HG03097 (cell line): Measurements from ENCODE around the gene SPATA17.
"Not testable (repeated sequence)": the region's sequence is repeated elsewhere in the genome, so short reads cannot be mapped to it uniquely, and the experiment has no call there.

Experiments used
- ATAC-seq: cut with Tn5 transposase; IDR thresholded peaks from one replicate; pipeline ENCODE4 v1.9.1; 2021; ENCODE audit not compliant: unreplicated experiment, low FRiP score

Gene SPATA17

GRCh38 chr1:217674028-217674729, 43.0 kb downstream of the SPATA17 start:
- ATAC-seq, result no peak

GRCh38 chr1:217681806-217682205, 50.7 kb downstream of the SPATA17 start:
- ATAC-seq, result no peak

DNA sequence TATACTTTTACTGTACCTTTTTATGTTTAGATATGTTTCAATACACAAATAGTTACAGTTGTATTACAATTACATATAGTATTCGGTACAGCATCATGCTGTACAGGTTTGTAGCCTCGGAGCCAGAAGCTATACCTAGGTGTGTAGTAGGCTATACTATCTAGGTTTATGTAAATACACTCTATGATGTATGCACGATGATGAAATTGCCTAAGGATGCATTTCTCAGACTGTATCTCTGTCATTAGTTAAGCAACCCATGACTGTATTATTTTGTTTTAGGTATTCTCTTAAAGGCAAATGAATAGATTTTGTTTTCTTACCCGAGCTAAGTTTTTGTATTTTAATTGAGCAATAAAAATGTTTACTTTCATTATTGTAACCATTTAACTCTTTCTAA, 56.4 kb downstream of the SPATA17 start:
- ATAC-seq, result no peak

- ATAC-seq, result not testable (repeated sequence)
Observed at GRCh38 chr1:217696140-217696539, 65.0 kb downstream of the SPATA17 start.

DNA sequence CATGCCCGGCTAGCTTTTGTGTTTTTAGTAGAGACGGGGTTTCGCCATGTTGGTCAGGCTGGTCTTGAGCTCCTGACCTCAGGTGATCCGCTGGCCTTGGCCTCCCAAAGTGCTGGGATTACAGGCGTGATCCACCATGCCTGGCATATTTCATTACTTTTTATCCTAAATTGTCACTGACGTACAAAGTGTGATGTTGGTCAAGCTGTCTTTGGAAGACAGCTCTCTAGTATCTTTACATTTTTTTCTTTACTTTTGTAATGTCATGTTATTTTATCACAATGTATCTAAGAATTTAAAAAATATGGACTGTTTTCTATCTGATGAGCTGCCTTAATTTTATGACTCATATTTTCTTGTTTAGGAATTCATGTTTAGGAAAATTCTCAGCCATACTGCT, 72.2 kb downstream of the SPATA17 start:
- no peak for ATAC-seq

DNA sequence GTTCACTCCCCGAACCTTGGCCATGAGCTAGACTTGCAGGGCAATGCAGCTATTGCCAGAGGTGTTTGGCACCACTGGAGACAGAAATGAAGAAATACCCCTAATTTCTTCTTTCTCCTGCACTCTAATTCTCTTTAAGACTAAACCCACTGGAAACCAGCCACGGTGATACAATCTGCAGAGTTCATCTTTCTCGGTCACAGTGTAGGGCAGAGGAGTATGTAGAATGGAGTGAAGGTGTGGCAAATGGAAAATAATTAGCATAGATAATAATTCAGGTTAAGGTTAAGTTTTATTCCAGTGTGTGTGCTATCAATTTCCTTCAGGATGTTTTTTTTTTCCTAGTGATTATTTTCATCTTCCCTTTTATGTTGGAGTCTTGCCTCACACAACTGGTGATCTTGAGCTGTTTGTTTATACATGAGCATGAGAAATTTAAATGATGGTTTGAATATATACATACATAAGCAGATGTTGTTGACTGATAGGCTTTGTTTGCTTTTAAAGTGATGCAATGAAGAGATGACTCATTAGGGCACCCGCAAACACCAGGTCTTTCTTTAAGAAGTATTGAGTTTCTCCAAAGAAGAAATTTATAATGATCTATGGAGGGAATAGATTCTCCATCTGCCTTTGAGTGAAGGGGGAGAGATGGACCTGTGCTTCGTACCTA, 81.9 kb downstream of the SPATA17 start:
- ATAC-seq, result no peak

GRCh38 chr1:217715681-217716080, 84.5 kb downstream of the SPATA17 start:
- no peak for ATAC-seq

GRCh38 chr1:217717959-217718358, 86.8 kb downstream of the SPATA17 start:
- no peak for ATAC-seq

GRCh38 chr1:217718873-217719272, 87.7 kb downstream of the SPATA17 start:
- no peak for ATAC-seq

GRCh38 chr1:217721692-217722091, 90.5 kb downstream of the SPATA17 start:
- no peak for ATAC-seq

DNA sequence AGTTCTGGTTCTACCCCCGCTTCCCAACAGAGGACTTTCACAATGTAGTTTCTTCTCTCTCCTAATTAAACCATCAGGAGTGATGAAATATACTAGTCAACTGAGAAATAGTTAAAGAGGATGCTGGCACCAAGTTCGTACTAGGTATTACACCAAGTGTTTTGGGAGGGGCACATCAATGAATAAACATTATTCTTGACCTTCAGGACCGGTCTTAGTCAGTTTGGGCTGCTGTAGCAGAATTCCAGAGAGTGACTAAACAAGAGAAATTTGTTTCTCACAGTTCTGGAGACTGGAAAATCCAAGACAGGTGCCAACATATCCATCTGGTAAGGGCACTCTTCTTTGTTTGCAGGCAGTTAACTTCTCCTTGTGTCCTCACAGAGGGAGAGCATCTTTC, 103.8 kb downstream of the SPATA17 start:
- ATAC-seq, result no peak

DNA sequence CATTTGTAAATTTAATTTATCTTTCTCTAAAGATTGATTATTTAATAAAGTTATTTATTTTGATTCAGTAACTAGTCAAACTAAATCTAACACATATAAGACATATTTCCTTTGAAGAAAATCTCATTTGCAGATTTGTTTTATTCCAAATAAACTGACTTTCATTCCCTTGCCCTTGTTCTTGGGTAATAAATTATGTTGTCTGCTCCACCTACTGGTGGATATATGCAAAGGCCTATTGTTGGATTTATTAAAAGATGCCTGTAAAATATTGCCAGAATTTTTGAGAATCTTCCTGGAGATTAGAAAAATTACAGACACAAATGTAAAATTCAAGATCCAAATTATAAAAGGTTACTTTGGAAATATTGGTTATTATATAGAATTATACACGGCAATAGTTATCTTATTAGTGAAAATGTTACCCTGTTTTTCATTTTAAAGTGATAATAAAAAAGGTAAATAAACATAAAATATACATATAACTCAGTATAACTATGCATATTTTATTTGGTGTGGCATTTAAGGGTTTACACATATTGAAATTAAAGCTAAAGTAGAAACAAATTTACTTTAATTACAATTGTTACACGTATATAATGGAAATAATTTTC, 116.1 kb downstream of the SPATA17 start:
- no peak for ATAC-seq

- ATAC-seq, result no peak
Observed at GRCh38 chr1:217769768-217770167, 138.6 kb downstream of the SPATA17 start.

GRCh38 chr1:217770918-217771317, 139.8 kb downstream of the SPATA17 start:
- ATAC-seq, result no peak

GRCh38 chr1:217776693-217777092, 145.5 kb downstream of the SPATA17 start:
- no peak for ATAC-seq

GRCh38 chr1:217781056-217781455, 149.9 kb downstream of the SPATA17 start:
- no peak for ATAC-seq

- ATAC-seq, result no peak
Observed at GRCh38 chr1:217791091-217791490, 159.9 kb downstream of the SPATA17 start.

DNA sequence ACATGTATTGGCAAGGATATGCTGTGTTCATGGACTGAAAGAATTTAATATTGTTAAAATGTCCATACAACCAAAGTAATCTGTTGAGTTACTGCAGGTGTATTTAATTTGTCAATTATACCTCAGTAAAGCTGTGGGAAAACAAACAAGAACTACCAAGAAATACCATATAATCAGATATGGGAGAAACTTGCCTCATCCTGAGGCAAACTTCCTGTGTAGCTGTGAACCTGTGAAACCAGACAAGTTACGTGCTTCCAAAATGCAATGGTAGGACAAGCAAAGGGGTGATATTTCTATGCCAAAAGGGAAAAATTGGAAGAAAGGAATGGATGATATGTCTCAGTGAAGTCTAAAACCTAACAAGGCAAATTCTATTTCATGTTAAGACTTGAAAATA, 174.6 kb downstream of the SPATA17 start:
- no peak for ATAC-seq

DNA sequence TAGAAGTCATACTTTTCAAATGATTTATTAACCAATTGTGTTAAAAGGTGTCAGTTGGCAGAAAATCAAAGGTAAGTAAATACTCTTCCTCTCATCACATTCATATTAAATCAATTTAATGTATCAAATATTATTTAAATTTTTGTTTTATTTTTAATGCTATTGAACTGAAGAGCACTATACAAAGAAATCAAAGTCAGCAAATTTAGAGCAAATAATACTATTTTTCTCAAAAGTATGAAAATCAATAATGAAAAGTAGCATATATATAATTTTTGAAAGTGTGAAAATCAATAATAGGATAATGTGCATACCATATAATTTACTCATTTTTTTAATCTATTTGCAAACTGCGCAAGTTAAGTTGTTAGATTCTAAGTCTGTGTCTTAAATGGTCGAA, 181.0 kb downstream of the SPATA17 start:
- ATAC-seq, result no peak

DNA sequence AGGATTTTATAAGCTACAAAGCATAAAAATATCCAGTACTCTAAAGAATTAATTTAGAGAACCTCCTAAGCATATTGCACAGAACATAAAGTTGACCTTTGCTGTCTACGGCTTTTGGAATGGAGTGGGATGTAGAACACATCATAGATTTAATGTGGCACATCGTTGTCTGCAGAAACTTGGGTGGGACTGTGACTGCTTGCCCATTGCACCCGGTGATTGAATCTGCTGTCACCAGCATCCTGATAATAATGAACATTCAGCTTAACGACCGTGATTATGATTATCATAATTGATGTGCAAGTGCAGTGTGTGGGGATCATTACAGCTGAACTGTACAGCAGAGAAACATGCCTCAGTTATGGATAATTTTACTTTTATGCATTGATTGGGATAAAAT, 181.9 kb downstream of the SPATA17 start:
- no peak for ATAC-seq

GRCh38 chr1:217837691-217838090, 206.5 kb downstream of the SPATA17 start:
- no peak for ATAC-seq

DNA sequence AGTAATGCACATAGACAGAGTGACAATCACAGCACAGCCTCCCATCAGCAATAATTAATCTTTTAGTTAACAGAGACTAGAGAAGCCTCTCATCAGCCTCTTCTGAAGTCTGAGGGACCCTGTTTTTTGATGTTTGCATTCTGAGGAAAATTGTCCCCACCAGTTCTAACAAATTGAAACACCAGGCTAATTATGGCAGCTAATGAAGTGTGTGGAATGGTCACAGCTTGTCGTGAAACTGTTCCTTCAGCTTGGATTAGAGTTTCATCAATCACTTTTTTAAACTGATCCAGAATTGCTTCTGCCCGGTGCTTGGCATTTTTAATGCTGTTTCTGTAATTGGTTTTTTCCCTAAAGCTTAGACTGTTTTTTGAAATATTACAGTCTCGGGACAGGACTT, 208.0 kb downstream of the SPATA17 start:
- ATAC-seq, result no peak
